ENCODE data around the gene MICAL3.
"Not testable (repeated sequence)": the region's sequence is repeated elsewhere in the genome, so short reads cannot be mapped to it uniquely, and the experiment has no call there.

The MICAL3 gene

DNA sequence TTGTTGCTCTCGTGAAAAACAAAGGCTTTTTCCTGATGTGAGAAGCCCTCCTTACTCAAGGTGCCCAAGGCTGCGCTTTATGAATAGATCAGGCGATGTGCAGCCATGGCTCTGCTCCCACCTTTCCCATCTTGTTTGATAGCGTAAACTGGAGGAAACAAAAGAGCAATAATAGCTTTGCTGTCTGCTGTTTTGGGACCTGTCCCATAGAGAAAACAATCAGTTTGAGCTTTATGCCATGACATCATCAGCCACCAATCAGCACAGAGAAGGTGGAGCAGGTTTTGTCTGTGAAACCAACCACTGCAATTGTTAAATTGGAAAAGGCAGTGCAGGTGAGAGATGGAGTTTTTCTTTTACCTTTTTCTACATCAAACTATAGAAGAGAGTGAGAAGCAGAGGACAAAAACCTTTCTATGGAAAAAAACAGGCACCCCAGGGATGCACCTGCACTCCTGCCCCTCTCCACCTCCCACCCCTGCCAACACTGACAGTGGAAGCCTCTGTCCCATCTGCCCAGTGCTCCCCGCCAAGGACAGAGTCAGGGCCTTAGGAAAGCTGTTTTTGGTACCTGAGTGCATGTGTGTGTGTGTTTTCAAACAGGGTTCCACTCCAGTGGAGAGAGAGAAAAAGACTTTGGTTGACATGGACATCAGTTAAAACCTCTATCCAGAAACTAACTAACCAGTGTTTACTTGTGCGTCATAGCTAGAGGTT lies 80.7 kb downstream of the MICAL3 start:
- TF ChIP-seq CTCF (IDR thresholded peaks at IDR 0.05; ENCODE audit: low read depth, low read length): no peak
- in situ Hi-C loops (cut with HindIII; ENCODE audit: low sequenced_read_pairs): no loop called here
- H3K4me3 ChIP-seq (ENCODE audit: low read depth, low read length): no peak overlapping the region
- DNase-seq (ENCODE audit: low read depth, low spot score): no peak

GRCh38 chr22:17942721-17943120 lies 81.6 kb downstream of the MICAL3 start:
- TF ChIP-seq CTCF (IDR thresholded peaks at IDR 0.05; ENCODE audit: low read depth, low read length): no peak
- in situ Hi-C loops (cut with HindIII; ENCODE audit: low sequenced_read_pairs): no loop called here
- DNase-seq (ENCODE audit: low read depth, low spot score): no peak

DNA sequence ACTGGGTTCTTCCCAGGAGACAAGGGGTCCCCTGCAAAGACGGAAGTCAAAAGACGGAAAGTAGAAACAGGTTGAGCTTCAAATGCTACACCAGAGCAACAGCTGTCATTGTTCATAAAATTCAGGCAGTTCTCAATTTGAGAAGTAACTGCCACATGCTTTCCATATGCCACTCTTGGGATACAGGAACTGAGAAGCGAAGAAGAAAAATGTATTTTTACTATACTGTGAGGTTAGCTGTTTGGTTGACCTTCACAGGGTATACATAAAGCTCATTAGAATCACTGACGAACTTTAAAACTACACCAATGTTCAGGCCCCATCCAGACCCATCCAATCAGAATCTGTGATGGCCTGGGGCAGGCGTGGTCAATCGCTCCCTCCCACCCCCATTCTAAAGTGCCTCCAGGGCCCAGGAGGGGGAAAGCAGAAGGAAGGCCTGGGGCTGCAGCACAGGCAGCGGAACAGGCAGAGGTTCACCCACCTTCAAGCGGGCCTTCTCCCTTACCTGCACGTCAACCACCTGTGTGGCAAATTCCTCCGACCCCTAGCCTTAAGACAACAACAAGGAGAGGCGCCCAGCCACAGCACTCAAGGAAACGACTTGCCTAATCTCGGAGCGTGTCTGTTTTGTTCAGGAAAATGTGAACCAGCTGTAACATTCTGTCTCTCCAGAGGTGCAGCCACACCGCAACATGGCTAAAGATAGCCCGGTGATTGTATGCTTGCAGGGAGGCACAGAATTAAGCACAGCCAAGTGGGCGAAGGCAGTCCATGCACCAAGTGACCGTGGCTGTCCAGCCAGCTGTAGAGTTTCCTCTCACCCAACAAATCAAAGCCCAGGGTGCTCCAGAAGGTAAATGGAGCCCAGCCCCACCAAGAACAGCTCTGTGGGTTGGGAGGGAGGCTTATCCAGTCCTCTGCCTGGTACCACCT lies 82.6 kb downstream of the MICAL3 start:
- in situ Hi-C loops (cut with HindIII; ENCODE audit: low sequenced_read_pairs): no loop called here
- DNase-seq (ENCODE audit: low read depth, low spot score): no peak
- no peak overlapping the region for H3K4me3 ChIP-seq (ENCODE audit: low read depth, low read length)
- no peak for TF ChIP-seq CTCF (IDR thresholded peaks at IDR 0.05; ENCODE audit: low read depth, low read length)

More at GRCh38 chr22:17942721-17943120, 81.6 kb downstream of the MICAL3 start:
- H3K4me3 ChIP-seq (ENCODE audit: low read depth, low read length): no peak overlapping the region

- TF ChIP-seq CTCF (IDR thresholded peaks at IDR 0.05; ENCODE audit: low read depth, low read length): no peak
- in situ Hi-C loops (cut with HindIII; ENCODE audit: low sequenced_read_pairs): no loop called here
- DNase-seq (ENCODE audit: low read depth, low spot score): no peak
- H3K4me3 ChIP-seq (ENCODE audit: low read depth, low read length): no peak overlapping the region
Observed at GRCh38 chr22:17939579-17939978, 84.8 kb downstream of the MICAL3 start.

DNA sequence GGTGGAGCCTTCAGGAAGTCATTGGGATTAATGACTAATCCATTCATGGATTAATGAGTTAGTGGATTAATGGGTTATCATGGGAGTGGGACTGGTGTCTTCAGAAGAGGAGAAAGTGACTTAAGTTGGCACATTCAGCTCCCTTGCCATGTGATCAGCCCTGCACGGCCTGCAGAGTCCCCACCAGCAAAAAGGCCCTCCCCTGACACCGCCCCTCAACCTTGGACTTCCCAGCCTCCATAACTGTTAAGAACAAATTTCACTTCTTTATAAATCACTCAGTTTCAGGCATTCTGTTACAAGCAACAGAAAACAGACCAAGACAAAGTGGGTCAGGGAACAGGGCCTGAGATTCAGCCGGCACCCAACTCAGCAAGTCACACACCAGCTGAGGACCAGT lies 85.3 kb downstream of the MICAL3 start:
- TF ChIP-seq CTCF (IDR thresholded peaks at IDR 0.05; ENCODE audit: low read depth, low read length): no peak
- H3K4me3 ChIP-seq (ENCODE audit: low read depth, low read length): no peak overlapping the region
- no peak for DNase-seq (ENCODE audit: low read depth, low spot score)
- in situ Hi-C loops (cut with HindIII; ENCODE audit: low sequenced_read_pairs): no loop called here

GRCh38 chr22:17938484-17938924 lies 85.9 kb downstream of the MICAL3 start:
- no peak for DNase-seq (ENCODE audit: low read depth, low spot score)
- H3K4me3 ChIP-seq (ENCODE audit: low read depth, low read length): no peak overlapping the region
- no peak for TF ChIP-seq CTCF (IDR thresholded peaks at IDR 0.05; ENCODE audit: low read depth, low read length)
- in situ Hi-C loops (cut with HindIII; ENCODE audit: low sequenced_read_pairs): no loop called here

- DNase-seq (ENCODE audit: low read depth, low spot score); in situ Hi-C loops (cut with HindIII; ENCODE audit: low sequenced_read_pairs); H3K4me3 ChIP-seq (ENCODE audit: low read depth, low read length): not testable (repeated sequence)
Observed at GRCh38 chr22:17932457-17932856, 91.9 kb downstream of the MICAL3 start.

All from astrocyte of the spinal cord (primary cell).